ENCODE data around the gene CUL7.
"Not testable (repeated sequence)": the region's sequence is repeated elsewhere in the genome, so short reads cannot be mapped to it uniquely, and the experiment has no call there.

Gene CUL7

GRCh38 chr6:43043310-43043709 is 10.3 kb downstream of the CUL7 start:
- FAIRE-seq = no peak

- not testable (repeated sequence) for FAIRE-seq
These were observed 12.2 kb downstream of the CUL7 start for GRCh38 chr6:43041475-43041874.

DNA sequence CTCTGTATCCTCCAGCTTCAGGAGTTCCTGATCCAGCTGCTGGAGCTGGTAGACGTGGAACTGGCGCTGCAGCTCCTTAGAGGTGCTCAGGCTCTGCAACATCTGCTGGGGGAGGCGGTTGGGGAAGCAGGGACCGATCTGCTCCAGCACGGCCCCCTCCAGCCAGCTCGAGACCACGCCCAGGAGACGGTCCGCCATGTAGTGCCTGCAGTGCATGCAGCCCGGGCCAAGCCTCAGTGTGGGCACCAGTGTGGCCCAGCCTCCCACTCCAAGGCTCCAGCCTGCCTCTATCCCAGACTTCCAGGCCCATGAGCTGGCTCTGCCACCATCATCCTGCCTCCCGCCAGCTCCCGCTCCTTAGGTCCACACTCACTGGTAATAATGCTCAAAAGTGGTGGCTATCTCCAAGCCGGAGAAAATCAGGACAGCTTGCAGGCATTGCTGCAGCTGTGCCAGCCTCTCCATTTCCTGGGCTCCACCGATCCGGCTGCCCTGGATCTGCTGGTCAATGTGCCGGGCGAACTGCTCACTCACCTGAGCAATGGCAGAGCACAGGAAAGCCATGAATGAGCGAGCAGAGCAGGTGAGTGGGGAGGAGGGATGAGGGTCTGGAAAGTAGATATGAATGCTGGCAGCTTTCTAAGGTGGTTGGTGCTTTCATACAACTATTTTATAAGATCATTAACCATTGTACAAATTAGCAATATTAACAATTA is 13.0 kb downstream of the CUL7 start:
- FAIRE-seq = no peak

DNA sequence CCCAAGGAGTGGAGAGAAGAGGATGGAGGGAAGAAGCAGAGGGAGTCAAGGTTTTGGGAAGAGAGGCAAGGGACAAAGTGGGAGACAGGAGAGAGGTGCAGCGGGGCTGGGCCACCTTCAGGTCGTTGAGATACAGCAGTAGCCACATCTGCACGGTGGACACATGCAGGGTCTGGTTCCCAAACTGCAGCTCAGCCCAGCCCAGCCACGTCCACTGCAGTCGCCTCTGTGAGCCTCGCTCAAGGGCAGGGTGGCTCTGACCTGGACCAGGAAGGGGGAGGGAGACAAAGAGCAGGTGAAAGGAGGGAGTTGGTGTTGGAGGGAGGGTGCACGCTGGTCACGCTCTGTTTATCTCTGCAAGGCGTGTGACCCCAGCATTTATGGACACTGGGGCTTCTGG is 14.9 kb downstream of the CUL7 start:
- FAIRE-seq = no peak

DNA sequence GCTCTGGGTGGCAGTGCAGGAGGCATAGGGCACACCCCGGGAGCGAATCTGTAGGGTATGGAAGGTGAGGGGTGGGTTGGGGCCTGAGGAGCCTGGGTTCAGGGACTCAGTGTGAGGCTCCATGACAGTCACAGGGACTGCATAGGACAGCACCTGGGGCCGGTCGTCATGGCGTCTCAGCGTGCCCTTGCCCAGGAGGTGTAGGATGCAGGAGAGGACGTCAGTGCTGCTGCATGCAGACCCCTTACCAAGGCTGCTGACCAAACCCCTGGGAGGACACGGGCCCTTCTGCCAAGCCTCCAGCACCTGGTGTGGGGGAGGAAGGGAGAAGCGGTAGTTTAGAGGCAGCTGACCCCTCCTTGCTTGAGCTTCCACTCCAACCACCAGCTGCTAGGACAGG is 15.9 kb downstream of the CUL7 start:
- FAIRE-seq = no peak

GRCh38 chr6:43037197-43037596 is 16.5 kb downstream of the CUL7 start:
- no peak for FAIRE-seq

DNA sequence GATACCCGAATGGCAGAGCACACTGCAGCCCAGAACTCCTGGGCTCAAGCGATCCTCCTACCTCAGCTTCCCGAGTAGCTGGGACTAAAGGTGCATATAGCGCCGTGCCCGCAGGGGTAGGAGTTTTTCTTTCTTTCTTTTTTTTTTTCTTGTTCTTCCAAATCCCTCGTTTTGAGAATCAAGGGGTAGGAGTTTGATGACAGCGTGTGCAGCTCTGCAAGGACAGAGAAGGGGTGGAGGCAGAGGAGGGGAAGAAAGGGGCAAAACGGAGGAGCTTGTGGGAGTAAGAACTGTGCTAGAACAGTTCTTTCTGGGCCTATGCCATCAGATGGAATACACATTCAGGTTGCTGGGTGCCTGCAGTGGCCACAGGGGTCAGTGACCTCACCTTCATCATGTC is 16.9 kb downstream of the CUL7 start:
- no peak for FAIRE-seq

DNA sequence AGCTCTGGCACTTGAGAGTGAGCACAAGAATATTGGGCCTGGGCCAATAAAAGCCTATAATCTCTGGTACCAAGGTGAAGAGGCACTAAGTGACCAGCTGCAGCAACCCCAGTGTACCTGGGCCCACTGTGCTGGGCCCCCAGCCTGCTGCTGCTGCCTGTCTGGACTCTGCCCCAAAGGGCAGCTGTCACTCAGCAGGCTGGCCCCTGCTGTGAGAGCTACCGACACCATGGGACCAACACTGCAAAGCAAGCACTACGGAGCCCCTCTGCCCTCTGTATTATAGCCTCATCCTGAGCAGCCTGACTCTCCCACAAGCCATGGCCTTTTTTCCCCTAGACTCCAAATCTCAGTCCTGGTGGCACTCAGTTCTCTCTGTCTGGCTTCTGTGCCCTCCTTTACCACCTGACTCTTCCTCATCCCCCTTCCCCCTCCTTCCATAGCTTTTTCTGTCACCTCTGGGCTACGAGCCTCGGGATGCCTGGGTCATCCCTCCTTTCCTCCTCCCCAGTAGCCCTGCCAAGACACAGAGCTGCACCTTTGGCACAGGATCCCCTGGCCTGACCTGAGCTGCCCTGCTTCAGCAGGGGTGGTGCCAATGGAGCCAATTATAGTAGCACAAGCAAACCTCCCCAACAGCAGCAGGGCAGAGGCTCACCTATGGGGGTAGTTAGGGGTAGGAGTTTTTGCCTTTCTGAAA is 18.0 kb downstream of the CUL7 start:
- no peak for FAIRE-seq

- no peak for FAIRE-seq
These were observed 19.5 kb downstream of the CUL7 start for GRCh38 chr6:43034190-43034525.

DNA sequence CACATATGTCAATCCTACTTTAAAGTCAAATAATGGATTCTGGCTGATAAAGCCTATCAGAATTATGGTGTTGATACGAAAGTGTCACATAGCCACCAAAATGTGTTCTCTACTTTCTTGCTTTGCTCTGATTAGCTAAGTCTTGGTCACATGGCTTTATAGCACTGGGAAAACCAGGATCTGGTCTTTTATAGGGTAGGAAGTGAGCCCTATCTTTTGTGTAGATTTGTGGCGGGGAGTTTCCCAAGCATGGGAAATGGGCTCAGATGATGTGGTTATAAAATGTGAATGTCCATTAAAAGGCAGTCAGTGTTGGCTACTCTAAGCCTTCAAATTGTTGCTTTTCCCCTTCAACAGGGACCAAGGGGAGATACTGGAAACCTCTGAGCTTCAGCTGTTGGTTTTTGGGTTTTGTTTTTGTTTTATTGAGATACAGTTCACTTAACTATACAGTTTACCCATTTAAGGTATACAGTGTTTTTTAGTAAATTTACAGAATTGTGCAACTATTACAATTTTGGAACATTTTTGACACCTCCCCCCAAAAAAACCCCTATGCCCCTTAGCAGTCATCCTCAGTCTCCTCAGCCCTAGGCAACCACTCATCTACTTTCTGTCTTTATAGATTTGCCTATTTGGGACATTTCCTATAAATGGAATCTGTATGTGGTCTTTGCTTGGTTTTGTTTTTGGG is 20.0 kb downstream of the CUL7 start:
- no peak for FAIRE-seq

- FAIRE-seq = no peak
These were observed 21.3 kb downstream of the CUL7 start for GRCh38 chr6:43032326-43032725.

DNA sequence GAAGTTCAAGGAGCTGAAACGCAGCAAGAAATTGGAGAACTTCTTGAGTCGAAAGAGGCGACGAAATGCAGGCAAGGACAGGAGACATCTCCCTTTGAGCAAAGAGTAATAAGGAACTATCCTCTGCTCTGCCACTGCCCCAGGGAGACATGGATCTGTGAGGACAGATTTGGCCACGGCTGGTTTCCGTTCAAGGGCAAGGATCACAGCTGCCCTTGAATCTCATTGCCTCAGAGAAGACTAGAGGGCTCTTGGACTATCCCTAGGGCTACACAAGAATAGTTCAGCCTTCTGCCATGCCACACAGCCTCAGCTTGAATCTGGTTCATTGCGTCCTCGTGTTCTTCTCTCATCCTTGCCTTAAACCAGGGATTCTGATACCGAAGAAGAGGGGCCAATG is 24.5 kb downstream of the CUL7 start:
- no peak for FAIRE-seq

DNA sequence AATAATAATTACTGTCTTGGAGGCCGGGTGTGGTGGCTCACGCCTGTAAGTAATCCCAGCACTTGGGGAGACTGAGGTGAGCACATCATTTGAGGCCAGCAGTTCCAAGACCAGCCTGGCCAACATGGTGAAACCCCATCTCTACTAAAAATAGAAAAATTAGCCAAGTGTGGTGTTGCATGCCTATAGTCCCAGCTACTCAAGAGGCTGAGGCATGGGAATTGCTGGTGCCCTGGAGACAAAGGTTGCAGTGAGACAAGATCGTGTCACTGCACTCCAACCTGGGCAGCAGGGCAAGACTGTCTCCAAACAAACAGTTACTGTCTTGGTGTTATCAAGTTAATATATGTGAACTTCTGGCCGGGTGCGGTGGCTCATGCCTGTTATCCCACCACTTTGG is 27.3 kb downstream of the CUL7 start:
- FAIRE-seq = no peak

- no peak for FAIRE-seq
These were observed 29.2 kb downstream of the CUL7 start for GRCh38 chr6:43024436-43024835.

DNA sequence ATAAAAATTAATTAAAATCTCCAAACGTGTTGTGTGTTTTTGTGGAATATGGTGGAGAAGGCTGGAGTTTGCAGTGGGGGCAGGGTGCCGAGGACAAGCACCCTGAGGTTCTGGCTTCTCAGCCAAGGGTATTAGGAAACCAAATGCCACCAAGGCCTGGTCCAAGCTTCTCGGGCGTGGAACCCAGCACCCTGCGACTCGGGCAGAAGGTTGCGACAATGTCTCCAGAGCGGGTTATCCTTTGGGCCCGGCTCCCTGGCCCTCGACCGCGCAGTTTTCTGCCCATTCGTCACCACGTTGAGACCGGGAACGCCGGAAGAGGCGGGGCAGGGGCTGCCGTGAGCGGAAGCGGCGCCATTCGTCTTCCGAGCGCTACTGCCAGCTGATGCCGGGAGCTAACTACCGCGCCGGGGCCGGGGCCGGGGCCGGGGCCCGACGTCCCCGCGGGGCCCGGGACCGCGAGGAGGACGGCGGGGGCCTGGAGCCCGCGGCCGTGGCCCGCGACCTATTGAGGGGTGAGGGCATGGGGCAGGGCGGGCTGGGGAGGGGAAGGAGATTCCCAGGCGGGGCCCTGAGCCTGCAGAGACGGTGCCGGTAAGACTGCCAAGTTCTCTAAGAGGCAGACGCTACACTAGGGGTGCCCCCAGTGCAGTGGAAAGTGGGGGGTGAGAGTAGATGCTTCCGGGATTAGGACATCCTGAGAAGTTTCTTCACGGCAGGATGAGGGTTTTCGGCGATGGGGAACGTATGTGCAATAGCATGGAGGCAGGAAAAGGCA is 32.2 kb downstream of the CUL7 start, which contains the start of gene RRP36:
RRP36 (plus strand) TSS at position 354 of the 778 bp plus-strand sequence; CDS start at position 386, 32 bp downstream.
- FAIRE-seq = no peak

GRCh38 chr6:43020847-43021246 is 32.8 kb downstream of the CUL7 start:
- FAIRE-seq = no peak

DNA sequence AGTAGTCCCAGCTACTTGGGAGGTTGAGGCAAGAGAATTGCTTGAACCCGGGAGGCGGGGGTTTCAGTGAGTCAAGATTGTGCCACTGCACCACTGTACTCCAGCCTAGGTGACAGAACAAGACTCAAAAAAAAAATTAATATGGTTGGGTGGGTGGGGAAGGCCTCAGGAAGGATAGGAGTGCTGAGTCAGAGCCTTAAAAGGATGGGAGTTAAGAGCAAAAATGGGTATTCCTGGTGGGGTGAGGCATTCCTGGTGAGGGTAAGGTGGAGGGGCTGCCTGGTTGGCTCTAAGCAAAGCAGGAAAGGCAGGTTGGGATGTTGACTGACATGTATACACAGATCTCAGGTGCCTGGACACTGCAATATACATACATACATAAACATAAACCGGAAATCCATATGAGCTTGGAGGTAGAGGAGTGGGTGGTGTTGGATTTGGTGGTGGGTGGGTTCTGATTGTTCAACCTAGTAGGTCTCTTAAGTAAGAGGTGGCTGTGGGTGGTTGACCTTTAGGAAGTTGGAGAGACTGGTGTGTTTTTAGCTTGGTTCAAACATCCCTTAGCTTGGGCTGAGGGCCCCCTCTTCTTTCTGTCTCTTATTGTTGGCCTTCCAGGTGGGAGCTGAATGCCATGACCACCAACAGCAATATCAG is 33.5 kb downstream of the CUL7 start:
- no peak for FAIRE-seq

- FAIRE-seq = no peak
These were observed 34.5 kb downstream of the CUL7 start for GRCh38 chr6:43019152-43019551.

DNA sequence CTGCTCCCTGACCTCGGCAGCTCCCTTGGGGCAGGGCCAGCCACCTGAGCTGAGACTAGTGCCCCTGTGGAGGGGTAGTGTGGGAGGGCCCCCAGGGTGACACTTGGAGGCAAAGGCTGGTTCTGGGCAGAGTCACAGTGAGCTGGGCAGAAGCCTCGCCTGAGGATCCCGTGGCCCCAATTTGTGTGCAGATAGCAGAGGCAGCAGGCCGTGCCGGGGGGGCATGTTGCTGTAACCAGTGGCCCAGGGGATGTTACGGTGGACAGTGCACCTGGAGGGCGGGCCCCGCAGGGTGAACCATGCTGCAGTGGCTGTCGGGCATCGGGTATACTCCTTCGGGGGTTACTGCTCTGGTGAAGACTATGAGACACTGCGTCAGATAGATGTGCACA is 36.7 kb downstream of the CUL7 start:
- FAIRE-seq = no peak

DNA sequence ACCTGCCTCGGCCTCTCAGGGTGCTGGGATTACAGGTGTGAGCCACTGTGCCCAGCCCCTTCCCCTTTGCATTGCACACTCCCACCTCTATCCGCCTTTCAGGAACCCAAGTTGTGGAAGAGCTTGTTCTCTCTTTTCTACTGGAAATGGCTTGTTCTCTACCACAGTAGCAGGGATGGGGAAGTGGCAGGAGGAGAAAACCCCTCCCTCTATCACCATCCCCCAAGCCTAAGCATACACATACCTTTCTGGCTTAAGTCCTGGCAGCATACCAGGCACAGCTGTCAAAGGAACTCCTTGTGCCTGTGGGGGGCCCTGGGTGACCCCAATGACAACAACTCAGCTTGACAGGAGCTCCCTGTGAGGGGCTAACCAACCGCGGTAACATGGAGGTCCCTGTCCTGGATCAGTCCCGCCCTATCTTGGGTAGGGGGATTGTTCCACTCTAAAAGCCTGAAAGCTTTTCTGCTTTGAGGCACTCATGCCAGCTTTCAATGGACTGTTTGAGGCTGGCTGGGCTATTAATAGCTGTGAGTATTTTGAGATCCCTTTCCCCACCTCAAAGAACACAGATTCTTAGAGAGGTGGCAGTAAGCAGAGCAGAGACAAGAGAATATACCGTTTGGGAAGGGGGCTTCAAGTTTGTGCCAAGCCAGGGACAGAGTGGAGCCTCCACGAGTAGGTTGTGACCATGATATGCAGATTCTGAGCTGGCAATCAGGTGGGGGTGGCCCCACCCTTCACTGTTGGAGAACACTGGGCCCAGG is 37.3 kb downstream of the CUL7 start:
- FAIRE-seq = no peak

GRCh38 chr6:43014434-43014909 is 39.2 kb downstream of the CUL7 start:
- FAIRE-seq = no peak
